Lung microvascular endothelial cell (primary cell): ENCODE results near the gene GIMAP5. TPM values are rescaled to one million over a fixed set of nuclear protein-coding genes. Genes with fewer than 3 reads are reported as not detected.
A peak's percentile ranks its signal among the peaks of the same experiment; 100 is the strongest.
"Not testable (repeated sequence)": the region's sequence is repeated elsewhere in the genome, so short reads cannot be mapped to it uniquely, and the experiment has no call there.

Experiments
- DNase-seq, 2 donors: peaks; one replicate each; pipeline versions ENCODE4 v3.0.0 to v3.0.0-alpha.2; 2010; ENCODE audit warnings: low read depth in 2 of 2
- total RNA-seq: library from RNA; depleted of rRNA; stranded (reverse); fragments of >200 nt; gene quantifications from 2 replicates; pipeline ENCODE4 v1.2.1, GENCODE V29; 2014

The GIMAP5 gene
- total RNA-seq, 1 donor from 2014 or later, result 435 TPM

DNA sequence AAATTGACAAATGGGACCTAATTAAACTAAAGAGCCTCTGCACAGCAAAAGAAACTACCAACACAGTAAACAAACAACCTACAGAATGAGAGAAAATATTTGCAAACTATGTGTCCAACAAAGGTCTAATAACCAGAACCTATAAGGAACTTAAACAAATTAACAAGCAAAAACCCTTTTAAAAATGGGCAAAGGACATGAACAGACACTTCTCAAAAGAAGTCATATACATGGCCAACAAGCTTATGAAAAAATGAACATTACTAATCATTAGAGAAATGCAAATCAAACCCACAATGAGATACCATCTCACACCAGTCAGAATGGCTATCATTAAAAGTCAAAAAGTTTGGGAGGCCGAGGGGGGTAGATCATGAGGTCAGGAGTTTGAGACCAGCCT, 36.9 kb downstream of the GIMAP5 start:
- not testable (repeated sequence) for DNase-seq

- no peak for DNase-seq
Observed at GRCh38 chr7:150778014-150778737, 41.0 kb downstream of the GIMAP5 start.

- DNase-seq, result peak; percentile 73
Observed at GRCh38 chr7:150778738-150779301, 41.6 kb downstream of the GIMAP5 start.

DNA sequence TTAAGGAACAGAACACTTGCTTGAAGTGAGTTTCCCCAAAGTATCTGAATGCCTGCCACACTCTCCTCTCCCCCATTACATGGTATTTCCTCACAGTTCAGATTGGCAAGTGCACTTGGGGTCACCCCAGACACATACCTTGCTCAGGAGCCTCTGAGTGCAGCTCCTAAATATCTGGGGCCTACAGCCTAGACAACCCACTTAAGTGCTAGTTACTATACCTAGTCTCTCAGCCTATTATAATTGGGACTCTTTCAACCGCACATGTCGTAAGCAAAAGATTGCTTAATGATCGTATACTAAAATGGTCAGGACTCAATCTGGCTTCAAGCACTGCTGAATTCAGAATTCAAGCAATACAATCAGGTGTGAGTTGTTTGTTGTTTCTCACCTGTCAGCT, 43.1 kb downstream of the GIMAP5 start:
- DNase-seq, result no peak

DNA sequence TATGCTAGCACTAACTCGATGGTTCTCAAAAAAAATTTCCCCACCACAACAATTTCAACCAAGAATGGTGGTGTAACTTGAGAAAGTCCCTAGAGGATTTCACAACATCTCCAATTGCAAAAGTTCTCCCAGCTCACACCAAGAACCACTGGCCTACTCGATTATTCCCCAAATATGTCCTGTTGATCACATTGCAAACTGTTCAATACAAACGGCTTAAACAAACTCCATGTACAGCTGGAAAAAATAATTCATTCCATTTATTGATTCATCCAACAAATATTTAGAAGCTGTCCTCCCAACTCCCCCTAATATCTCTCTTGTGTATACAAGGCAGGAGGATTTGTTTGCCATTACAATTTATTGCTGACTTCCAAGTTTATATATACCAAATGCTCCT, 43.9 kb downstream of the GIMAP5 start:
- no peak for DNase-seq

- DNase-seq, result no peak
Observed at GRCh38 chr7:150781961-150782360, 44.7 kb downstream of the GIMAP5 start.

GRCh38 chr7:150784120-150784736, 47.0 kb downstream of the GIMAP5 start:
- peak; percentile 10 to 55 for DNase-seq

- DNase-seq, result no peak
Observed at GRCh38 chr7:150784954-150785353, 47.7 kb downstream of the GIMAP5 start.

GRCh38 chr7:150787321-150788281, 50.4 kb downstream of the GIMAP5 start:
- DNase-seq, result no peak

- no peak for DNase-seq
Observed at GRCh38 chr7:150788474-150789269, 51.5 kb downstream of the GIMAP5 start.

DNA sequence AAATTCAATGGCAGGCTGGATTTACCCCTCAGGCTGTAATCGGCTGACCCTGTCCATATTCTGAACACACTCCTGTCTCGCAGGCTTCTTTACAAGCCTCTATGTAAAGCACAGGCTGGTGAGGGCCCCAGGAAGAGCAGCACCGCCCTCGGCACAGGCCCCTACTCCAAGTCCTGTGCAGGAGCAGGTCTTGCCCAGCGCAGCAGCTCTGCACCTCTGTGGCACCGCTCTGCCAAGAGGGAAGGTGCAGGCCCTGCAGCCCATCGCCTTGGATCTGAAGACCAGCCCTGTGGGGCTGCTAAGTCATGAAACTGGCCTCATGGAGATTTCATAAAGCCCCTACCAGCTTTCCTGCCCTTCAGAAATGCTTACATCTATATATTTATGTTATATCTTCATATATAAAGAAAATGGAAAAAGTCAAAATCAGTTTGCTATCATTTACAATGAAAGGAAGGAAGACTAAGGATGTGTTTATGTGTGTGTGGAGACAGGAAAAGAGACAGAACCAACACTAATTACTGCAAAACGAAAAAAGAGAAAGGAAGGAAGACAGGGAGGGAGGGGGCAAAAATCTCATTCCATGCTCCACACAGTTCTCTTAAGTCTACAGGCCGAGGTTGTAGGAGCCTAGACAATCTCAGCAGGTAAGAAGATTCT, 53.3 kb downstream of the GIMAP5 start:
- no peak for DNase-seq

- DNase-seq, result no peak
Observed at GRCh38 chr7:150791304-150791703, 54.1 kb downstream of the GIMAP5 start.

- DNase-seq, result no peak
Observed at GRCh38 chr7:150791746-150792452, 54.7 kb downstream of the GIMAP5 start.

Other genes starting within 250 kb of the GIMAP5 start
- 44.2 and 104 TPM in 2 replicates for gene GIMAP7, start 222.5 kb upstream of the GIMAP5 start, total RNA-seq
- 166 and 197 TPM in 2 replicates for gene GIMAP4, start 170.0 kb upstream of the GIMAP5 start, total RNA-seq
- gene GIMAP6, start 105.0 kb upstream of the GIMAP5 start, total RNA-seq, result 159 and 175 TPM in 2 replicates
- gene GIMAP2, start 51.7 kb upstream of the GIMAP5 start, total RNA-seq, result 34.0 and 42.3 TPM in 2 replicates
- gene GIMAP1, start 20.8 kb upstream of the GIMAP5 start, total RNA-seq, result 13.3 and 16.7 TPM in 2 replicates
- gene TMEM176B, start 62.9 kb downstream of the GIMAP5 start, total RNA-seq, result not detected in 2 replicates
- not detected in 2 replicates for gene TMEM176A, start 63.4 kb downstream of the GIMAP5 start, total RNA-seq
- not detected in 2 replicates for gene AOC1, start 115.1 kb downstream of the GIMAP5 start, total RNA-seq
- under 0.01 TPM in 1 of 2 replicates, not detected in the other for gene KCNH2, start 240.9 kb downstream of the GIMAP5 start, total RNA-seq